HG02885 (cell line): ENCODE measurements around the gene C2orf80.
"Not testable (repeated sequence)": the region's sequence is repeated elsewhere in the genome, so short reads cannot be mapped to it uniquely, and the experiment has no call there.

Experiments used
- ATAC-seq: cut with Tn5 transposase; IDR thresholded peaks from one replicate; pipeline ENCODE4 v1.9.1; 2021; ENCODE audit warnings: mild to moderate bottlenecking; ENCODE audit not compliant: unreplicated experiment, poor library complexity

C2orf80 gene

GRCh38 chr2:208136716-208137094 is 53.1 kb downstream of the C2orf80 start:
- no peak for ATAC-seq

- no peak for ATAC-seq
Measured at GRCh38 chr2:208135794-208136715, 53.8 kb downstream of the C2orf80 start.

GRCh38 chr2:208134928-208135586 is 54.8 kb downstream of the C2orf80 start:
- ATAC-seq, result peak; percentile 77

- no peak for ATAC-seq
Measured at GRCh38 chr2:208130712-208131110, 59.1 kb downstream of the C2orf80 start.

- no peak for ATAC-seq
Measured at GRCh38 chr2:208129744-208130711, 59.8 kb downstream of the C2orf80 start, which contains the start of gene CRYGC. CRYGC (minus strand) TSS chr2:208129828; CDS start chr2:208129792, 36 bp downstream.

GRCh38 chr2:208128136-208128535 is 61.7 kb downstream of the C2orf80 start:
- ATAC-seq, result no peak

GRCh38 chr2:208127090-208127489 is 62.7 kb downstream of the C2orf80 start:
- no peak for ATAC-seq

GRCh38 chr2:208125251-208125650 is 64.6 kb downstream of the C2orf80 start:
- ATAC-seq, result no peak

- ATAC-seq, result not testable (repeated sequence)
Measured at GRCh38 chr2:208124013-208124715, 65.7 kb downstream of the C2orf80 start, which contains the start of gene CRYGD. CRYGD (minus strand) TSS chr2:208124524; CDS start chr2:208124473, 51 bp downstream.

GRCh38 chr2:208122248-208122647 is 67.6 kb downstream of the C2orf80 start:
- ATAC-seq, result no peak

GRCh38 chr2:208118918-208119317 is 70.9 kb downstream of the C2orf80 start:
- ATAC-seq, result no peak

GRCh38 chr2:208117390-208117789 is 72.4 kb downstream of the C2orf80 start:
- not testable (repeated sequence) for ATAC-seq
